SU-DHL-6 (cell line): ENCODE results near the gene DIS3L2.

Experiments used
- CTCF ChIP-seq: fragments of 200-600 bp; sonication (generic); IDR thresholded peaks from one replicate; pipeline ENCODE4 v1.5.1; 2017; ENCODE audit warnings: antibody characterized with exemption, mild to moderate bottlenecking, low read length, moderate library complexity; ENCODE audit not compliant: insufficient read depth, poor library complexity, severe bottlenecking
- EZH2phosphoT487 ChIP-seq: fragments of 200-600 bp; sonication (generic), shearing (Covaris generic); conservative IDR thresholded peaks from 2 replicates; pipeline ENCODE4 v1.6.1; 2018; ENCODE audit warnings: mild to moderate bottlenecking, antibody characterized with exemption, low read length, moderate library complexity, mixed read lengths

- TF ChIP-seq CTCF = no peak
- no peak for TF ChIP-seq EZH2phosphoT487
Measured at GRCh38 chr2:232338759-232339106, 377.2 kb downstream of the DIS3L2 start.
